ENCODE results near the gene WDFY4.

Gene WDFY4

DNA sequence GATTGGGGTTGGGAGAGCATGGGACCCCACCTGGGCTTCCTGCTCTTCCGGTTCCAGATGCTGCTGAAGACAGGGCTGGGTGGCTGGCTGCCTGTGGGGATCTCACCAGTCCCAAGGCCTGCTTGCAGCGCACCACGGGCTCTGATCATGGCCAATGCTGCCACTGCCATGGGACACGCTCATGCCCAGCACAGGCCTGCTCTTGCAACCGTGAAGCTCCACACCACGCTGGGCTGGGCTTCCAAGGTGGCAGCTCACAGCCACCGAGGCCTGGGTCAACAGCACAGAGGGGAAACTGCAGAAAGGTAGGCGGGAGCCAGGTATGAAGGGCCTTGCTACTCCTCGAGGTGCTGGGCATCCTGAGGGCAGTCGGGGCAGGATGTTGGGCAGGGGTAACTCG is 327.1 kb downstream of the WDFY4 start:
- DNase-seq (ENCODE audit: low spot score), result no peak

DNA sequence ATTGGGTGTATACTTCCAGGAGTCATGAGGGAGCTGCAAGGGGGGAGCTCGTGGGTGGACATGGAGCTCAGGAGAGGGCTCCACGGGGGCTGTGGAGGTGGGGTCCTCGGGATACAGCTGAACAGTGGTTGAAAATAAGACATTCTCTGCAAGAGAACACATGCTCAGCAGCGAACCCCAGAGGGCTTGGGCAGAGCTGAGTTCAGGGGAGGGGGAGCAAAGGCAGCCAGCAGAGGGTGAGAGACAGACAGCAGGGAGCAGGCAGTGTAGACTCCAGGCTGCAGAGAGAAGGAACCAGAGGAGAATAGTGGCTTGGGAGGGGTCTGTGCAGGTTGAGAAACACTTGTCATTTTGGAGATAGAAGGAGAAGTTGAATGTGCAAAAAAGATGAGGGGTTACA is 327.9 kb downstream of the WDFY4 start:
- no peak for DNase-seq (ENCODE audit: low spot score)

GRCh38 chr10:49015700-49016099 is 331.0 kb downstream of the WDFY4 start:
- no peak for DNase-seq (ENCODE audit: low spot score)

DNA sequence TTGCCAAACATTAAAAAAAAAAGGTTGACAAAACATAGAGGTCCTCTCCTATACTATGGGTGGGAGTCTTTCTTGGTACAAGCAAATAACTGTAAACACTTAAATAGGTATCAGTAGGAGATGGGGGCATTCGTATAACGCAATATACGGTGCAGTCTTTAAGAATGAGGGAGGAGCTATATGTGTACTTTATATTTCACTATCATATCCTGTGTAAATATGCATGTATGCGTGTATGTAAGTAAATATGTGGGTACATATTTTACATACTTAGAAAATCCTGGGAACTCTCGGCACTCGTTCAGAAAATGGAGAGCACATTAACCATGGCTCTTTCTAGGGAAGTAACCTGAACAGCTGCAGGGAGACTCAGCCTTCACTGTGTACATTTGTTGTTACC is 337.0 kb downstream of the WDFY4 start:
- DNase-seq (ENCODE audit: low spot score), result no peak

- DNase-seq (ENCODE audit: low spot score), result no peak
Observed at GRCh38 chr10:49023071-49023470, 338.4 kb downstream of the WDFY4 start.

GRCh38 chr10:49023752-49024151 is 339.1 kb downstream of the WDFY4 start:
- no peak for DNase-seq (ENCODE audit: low spot score)

- DNase-seq (ENCODE audit: low spot score), result no peak
Observed at GRCh38 chr10:49024484-49024883, 339.8 kb downstream of the WDFY4 start.

DNA sequence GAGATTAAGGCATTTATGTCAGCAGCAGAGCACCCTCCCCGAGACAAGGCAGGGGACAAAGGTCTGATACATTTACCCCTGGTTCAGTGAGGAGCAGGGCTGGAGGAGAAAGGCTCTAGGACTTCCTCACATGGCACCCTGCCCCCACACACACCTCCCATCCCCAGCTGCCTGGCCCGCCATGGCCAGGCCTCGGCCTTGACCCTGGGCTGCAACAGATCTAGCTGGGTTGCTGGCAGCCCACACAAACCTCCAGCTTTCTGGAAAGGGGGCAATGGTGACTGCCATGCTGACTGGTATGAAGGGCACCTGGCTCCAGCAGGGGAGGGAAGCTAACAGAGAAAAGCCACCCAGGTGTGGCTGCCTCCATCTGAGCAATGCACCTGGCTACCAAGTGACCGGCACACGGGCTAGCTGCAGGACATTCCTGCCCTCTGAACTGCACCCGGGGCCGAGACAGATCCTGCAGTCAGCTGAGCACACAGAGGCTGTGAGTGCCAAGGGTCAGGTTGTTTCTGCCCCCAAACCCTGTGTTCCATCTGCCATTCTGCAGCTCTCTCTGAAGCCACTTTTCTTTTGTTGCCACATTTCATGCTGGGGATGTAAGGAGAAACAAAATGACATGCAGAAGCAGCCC is 340.8 kb downstream of the WDFY4 start:
- no peak for DNase-seq (ENCODE audit: low spot score)

DNA sequence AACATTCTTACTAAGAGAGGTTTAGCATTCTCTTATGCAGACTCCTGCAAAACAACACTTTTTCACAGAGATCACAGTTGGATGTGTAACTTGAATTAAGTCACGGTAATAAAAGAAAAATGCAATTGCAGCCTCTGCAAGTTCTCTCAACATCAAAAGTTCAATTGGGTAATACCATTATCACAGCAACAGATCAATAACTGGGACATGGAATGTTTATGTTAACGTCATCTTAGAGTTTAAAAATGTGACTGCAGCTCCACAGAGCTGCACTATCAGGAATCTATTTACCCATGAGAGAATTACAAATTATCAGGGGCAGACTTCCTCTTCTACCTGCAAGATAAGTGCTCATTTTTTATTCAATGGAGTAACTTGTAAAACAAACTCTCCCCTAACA is 344.0 kb downstream of the WDFY4 start:
- DNase-seq (ENCODE audit: low spot score), result no peak

GRCh38 chr10:49029666-49030065 is 345.0 kb downstream of the WDFY4 start:
- no peak for DNase-seq (ENCODE audit: low spot score)

Small RNA genes within 50 kb of the gene (small RNA-seq; reads per million reads assigned to genes)
- gene MIR4294, result 0 reads per million in 2 experiments
